ENCODE data around the gene FA2H.
A peak's percentile ranks its signal among the peaks of the same experiment; 100 is the strongest.
"Not testable (repeated sequence)": the region's sequence is repeated elsewhere in the genome, so short reads cannot be mapped to it uniquely, and the experiment has no call there.

The FA2H gene

DNA sequence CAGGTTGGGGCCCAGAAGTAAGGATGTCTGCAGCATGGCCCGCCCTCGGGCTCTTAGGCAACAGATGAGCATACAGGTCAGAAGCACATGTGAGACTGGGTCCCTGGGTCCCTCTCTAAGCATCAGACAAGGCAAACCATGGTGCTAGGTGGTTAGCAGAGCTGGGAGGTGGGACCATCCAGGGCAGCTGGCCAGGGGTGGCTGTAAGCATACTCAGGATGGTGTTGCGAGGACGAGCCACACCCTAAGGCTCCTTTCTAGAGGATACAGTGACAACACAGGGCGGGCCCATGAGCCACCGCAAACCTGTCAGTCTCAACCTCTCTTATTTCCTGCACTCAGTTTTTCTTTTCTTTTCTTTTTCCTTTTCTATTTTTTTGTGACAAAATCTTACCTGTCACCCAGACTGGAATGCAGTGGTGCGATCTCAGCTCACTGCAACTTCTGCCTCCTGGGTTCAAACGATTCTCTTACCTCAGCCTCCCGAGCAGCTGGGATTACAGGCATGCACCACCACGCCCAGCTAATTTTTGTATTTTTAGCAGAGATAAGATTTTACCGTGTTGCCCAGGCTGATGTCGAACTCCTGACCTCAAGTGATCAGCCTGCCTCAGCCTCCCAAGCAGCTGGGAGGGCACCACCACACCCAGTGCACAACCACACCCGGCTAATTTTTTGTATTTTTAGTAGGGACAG, 3.6 kb downstream of the FA2H start:
- DNase-seq, result no peak

- no peak for DNase-seq
Observed at GRCh38 chr16:74769586-74770190, 4.9 kb downstream of the FA2H start.

DNA sequence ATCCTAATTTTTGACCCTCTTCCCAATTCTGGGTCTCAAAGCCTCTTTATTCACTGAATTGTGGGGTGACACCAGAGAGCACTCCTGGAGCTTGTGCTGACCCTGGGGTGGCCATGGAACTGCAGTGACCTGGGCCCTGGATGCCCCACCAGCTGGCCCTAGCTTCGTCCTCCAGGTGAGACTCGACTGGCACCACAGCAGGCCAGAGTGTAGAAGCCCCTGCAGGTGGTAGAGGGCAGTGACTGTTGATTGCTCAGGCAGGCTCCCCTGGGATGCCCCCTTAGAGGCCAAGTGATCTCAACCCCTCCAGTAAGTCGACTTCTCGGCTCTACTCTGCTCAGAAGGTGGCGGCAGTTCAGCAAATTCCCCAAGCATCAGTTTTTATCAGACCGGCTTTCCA, 6.4 kb downstream of the FA2H start:
- no peak for DNase-seq

- no peak for DNase-seq
Observed at GRCh38 chr16:74767749-74768148, 6.9 kb downstream of the FA2H start.

DNA sequence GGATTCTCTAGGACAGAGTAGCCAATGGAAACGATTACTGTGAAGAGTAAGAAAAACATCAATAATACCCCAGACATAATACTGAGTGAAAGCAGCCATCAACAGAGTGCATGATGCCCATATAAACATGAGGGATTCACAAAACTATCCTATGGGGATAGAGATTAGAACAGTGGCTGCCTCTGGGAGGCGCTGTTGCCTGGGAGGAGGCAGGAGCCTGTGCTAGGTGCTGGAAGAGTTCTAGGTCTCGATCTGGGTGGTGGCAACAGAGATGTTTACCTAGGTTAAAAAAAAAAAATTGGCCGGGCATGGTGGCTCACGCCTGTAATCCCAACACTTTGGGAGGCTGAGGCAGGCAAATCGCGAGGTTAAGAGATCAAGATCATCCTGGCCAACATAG, 7.9 kb downstream of the FA2H start:
- DNase-seq, result no peak

GRCh38 chr16:74764184-74764583, 10.4 kb downstream of the FA2H start:
- DNase-seq, result not testable (repeated sequence)

- DNase-seq, result no peak
Observed at GRCh38 chr16:74761665-74762064, 13.0 kb downstream of the FA2H start.

DNA sequence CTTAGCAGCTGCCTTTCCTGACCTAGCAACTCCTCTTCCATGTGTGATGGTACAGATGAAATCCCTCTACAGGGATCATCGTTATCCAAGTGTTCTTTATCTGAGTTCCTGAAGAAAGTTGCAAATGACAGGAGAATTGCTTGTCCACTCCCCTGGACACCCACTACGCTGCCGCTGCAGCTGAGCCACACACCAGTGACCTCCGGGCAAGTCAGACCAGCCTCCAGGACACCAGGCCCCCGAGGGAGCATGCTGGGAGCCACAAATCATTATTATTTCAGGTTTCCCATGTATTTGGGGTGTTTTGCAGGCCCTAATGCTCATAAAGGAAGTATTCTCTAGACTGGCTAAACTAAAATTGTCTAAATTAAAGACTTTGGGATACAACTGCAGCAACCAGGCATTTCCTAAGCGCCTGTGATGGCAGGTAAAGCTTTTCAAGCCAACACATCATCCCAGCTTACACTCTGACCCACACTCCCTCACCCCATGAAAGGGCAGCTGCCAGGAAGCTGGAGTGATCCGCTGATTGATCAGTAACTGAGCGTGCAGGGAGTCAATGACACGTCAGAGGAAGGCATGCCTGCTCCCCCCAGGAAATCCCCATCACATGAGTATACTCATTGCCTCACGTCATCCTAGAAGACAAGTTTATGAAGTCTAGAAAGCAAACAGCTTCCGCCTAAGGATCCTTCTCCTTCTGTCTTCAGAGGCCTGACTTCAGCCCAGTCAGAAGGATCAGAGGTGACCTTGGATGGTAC, 14.4 kb downstream of the FA2H start:
- no peak for DNase-seq

DNA sequence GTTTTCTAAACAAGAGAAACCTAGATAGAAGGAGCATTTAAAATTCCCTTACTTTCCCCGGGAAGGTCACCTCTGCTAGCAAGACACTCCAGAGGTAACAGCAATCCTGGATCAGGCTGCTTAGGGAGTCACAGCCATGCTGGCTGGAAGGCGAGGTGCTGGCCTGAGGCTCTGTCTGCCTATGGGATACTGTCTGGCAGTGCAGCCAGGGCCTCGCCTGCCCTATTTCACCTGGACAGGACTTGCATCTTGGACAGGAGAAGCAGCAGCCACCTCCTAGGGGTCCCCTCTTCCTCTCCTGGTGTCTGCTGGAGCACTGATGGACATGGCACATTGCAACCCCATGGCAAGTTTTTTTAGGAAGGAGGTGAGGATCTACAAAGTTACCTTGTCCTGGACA, 15.1 kb downstream of the FA2H start:
- DNase-seq, result no peak

- DNase-seq, result no peak
Observed at GRCh38 chr16:74758801-74759200, 15.8 kb downstream of the FA2H start.

DNA sequence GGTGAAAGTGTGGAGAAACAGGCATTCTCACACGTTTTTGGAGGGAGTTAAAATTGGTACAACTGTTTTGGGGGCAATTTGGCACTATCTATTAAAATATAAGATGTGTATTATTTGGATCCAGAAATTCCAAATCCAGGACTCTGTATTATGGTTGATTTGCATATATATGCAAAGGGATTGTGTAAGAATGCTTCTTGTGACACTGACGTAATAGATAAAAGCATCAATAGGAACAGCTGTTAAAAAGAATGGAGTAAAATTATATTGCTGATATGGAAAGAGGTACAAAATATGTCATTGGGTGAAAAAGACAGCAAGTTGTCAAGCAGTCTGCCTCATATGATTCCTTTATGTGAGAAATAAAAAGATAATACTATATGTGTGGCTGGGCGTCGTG, 17.3 kb downstream of the FA2H start:
- DNase-seq, result no peak

- no peak for DNase-seq
Observed at GRCh38 chr16:74756203-74756602, 18.4 kb downstream of the FA2H start.

DNA sequence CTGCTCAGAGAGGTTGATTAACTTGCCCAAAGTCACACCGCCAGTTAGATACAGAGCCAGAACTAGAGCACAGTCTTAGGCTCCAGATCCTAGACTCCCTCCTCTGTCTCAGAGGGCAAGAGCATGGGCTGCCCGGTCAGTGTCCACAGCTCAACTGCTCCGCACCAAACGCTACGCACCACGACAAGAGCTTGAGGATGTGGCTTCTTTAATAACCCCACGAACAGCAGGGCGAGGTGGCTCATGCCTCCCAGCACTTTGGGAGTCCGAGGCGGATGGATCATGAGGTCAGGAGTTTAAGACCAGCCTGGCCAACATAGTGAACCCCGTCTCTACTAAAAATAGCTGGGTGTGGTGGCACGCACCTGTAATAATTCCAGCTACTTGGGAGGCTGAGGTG, 21.4 kb downstream of the FA2H start:
- DNase-seq, result no peak

GRCh38 chr16:74752756-74753155, 21.9 kb downstream of the FA2H start:
- no peak for DNase-seq

DNA sequence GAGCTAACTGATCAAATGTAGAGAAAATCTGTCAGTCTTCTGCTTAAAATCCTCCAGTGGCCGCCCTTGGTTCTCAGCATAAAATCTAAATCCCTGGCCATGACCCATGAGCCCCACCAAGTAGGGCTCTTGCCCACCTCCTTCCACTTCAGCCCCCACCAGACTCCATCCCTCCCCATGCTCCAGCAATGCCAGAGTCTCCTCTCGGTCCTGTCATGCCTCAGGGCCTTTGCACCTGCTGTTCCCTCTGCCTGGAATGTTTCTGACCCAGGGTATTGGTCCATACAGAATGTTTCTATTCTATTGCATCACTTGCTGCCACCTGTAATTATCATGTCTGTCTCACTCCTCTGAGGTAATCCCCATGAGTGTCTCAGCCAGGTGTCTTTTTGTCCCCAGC, 22.4 kb downstream of the FA2H start:
- no peak for DNase-seq

DNA sequence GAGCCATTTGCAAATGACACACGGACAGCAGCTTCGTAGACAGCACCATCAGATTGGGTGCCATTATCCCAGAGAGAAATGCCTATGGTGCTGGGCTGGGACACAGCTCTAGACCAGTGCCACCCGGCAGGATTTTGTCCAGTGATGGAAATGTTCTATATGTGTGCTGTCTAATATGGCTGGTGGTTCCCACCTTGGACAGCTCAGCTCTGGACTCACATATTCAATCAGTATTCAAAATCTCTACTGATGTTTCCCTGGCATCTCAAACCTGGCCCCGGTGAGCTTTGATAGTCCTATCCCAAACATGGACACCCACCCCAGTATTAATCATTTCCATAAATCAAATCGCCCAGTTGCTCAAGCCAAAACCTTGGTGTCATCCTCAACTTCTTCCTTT, 23.0 kb downstream of the FA2H start:
- no peak for DNase-seq

DNA sequence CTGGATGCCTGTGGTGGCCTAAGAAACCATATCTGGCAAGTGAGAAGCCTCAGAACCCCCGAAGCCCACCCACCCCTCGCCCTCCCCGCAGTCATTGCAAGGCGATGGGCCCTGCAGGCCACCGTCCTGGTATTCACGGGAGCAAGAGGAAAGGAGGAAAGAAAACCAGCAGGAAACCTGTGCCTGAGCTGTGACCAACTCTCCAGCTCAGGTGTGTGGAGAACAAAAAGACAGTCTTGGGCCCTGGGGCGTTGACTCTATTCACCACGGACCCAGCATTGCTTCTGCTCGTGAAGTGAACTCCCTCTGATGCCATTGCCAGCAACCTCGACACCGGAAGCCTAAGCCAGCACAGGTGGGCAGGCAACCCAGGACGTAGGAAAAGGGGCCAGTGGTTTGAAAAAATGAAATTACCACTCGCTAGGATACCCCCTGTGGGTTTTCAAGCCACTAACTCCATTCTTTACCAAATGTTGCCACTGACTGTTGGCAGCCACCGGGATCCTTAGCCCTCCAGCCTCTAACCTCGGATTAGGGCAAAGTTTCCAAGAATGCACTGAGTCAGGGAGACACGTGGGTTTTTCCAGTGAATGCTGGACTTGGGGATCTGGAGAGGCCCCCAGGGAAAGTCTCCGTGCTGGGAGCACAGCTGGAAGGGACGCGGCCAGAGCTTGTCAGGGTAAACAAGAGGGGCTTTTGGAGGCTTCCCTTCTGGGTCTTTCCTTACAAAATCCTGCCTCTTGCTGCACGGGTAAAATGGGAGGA, 25.1 kb downstream of the FA2H start:
- peak in 5 of 56 donors; percentile 32 to 54 (median 43) for DNase-seq

DNA sequence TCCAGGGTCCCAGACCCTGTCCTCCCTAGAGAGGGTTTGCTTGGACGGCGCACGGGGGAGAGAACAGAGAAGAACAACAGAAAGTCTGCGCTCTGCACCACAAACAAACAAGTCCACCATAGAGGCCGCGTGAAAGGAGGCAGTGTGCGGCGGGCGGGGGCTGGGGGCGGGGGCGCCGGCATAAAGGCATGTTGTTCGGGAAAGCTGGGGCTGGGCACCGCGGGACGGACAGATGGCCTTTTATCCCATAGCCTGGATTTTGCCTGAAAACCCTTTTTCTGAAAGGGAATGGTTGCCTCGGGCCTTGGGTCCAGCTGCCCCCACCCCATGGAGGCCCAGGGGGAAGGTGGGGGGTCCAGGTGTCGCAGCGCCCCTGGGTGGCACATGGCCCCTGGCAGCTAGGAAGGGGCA, 26.0 kb downstream of the FA2H start:
- peak in 53 of 56 donors; percentile 23 to 91 (median 74) for DNase-seq

- DNase-seq, result peak in 49 of 56 donors; percentile 33 to 93 (median 70)
Observed at GRCh38 chr16:74747716-74748615, 26.7 kb downstream of the FA2H start.

DNA sequence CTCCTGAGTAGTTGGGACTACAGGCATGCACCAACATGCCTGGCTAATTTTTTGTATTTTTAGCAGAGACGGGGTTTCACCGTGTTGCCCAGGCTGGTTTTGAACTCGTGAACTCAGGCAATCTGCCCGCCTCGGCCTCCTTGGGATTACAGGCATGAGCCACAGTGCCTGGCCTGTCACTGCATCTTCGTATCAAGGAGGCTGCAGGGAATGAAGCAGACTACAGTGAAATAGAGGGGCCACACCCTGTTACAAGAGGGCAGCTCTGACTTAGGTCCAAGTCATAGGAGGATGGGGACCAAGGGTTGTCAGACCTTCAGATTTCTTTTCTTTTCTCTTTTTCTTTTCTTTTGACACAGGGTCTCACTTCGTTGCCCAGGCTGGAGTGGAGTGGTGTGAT, 28.7 kb downstream of the FA2H start:
- DNase-seq, result no peak

DNA sequence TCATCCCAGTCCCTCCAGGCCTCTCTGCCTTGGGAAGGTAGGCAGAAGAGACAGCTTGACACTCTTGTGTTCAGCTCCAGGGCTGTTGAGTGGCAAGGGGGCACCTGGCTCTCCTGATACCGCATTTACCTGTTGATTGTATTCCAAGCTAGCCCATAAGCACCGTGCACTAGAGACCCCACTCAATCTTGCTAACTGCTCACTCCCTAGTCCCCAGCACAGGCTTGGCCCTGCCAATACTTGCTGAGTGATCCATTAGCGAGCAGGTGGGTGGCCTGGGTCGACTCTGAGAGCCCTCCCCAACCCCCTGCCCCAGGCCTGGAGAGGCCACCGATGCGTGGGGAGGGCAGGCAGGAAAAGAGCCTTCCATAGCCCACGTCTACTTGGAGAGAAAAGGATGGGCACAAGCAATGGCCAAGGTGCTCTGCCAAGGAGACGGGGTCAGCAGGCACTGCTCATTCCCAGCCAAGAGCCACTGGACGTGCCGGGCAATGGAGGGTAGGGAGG, 29.5 kb downstream of the FA2H start:
- no peak for DNase-seq
